H1 (cell line): ENCODE data around the gene RCBTB2. TPM values are rescaled to one million over a fixed set of nuclear protein-coding genes. Genes with fewer than 3 reads are reported as not detected.

Experiments
- CTCF ChIA-PET: fragments of 300-600 bp; sonication (Branson Sonifier 250); formaldehyde crosslinking; loops from one replicate; lab custom pipeline; 2021; ENCODE audit not compliant: partially characterized antibody; lab: Charles Lee
- POLR2A ChIA-PET: fragments of 300-600 bp; sonication (Branson Sonifier 250); formaldehyde crosslinking; loops from one replicate; lab custom pipeline; 2021; ENCODE audit warnings: inconsistent platforms; ENCODE audit not compliant: partially characterized antibody; lab: Charles Lee
- DNase-seq, 2 experiments: peaks; one replicate each; pipeline versions ENCODE4 v3.0.0 to v3.0.0-alpha.2; 2010 to 2022; ENCODE audit warnings: low spot score in 2 of 2, low read depth in 1 of 2, mixed read lengths in 1 of 2
- FAIRE-seq: peaks from 2 replicates; lab custom pipeline; 2011; peaks lifted over from hg19 to GRCh38; lab: Jason Lieb, UNC
- H2AFZ ChIP-seq: 2 replicates; pipeline ENCODE4 v1.8.1; 2012; ENCODE audit warnings: low read length, inconsistent platforms
- H2AK5ac ChIP-seq: 2 replicates; pipeline ENCODE4 v1.6.1; 2013; ENCODE audit warnings: low read depth, low read length
- H2BK120ac ChIP-seq: replicated peaks from 2 replicates; pipeline ENCODE3; 2013; ENCODE audit warnings: low read depth, low read length, inconsistent platforms
- H2BK12ac ChIP-seq: 2 replicates; pipeline ENCODE4 v1.6.1; 2013; ENCODE audit warnings: low read depth, low read length
- H2BK15ac ChIP-seq: 2 replicates; pipeline ENCODE4 v1.6.1; 2013; ENCODE audit warnings: low read length
- H2BK20ac ChIP-seq: 2 replicates; pipeline ENCODE4 v1.6.1; 2013; ENCODE audit warnings: low read length
- H2BK5ac ChIP-seq: 2 replicates; pipeline ENCODE4 v1.6.1; 2013; ENCODE audit warnings: low read depth, low read length
- H3K14ac ChIP-seq: 2 replicates; pipeline ENCODE4 v1.6.1; 2013; ENCODE audit warnings: inconsistent platforms; ENCODE audit not compliant: insufficient read length
- H3K18ac ChIP-seq: 2 replicates; pipeline ENCODE4 v1.6.1; 2013; ENCODE audit warnings: low read length; ENCODE audit errors: extremely low read depth
- H3K23ac ChIP-seq: 2 replicates; pipeline ENCODE4 v1.6.1; 2013; ENCODE audit warnings: inconsistent platforms; ENCODE audit not compliant: insufficient read length
- H3K23me2 ChIP-seq: 2 replicates; pipeline ENCODE4 v1.6.1; 2013; ENCODE audit warnings: low read depth, low read length
- H3K27ac ChIP-seq: 2 replicates; pipeline ENCODE4 v1.6.1; 2011; ENCODE audit warnings: low read depth, low read length, inconsistent platforms
- H3K27me3 ChIP-seq, 4 experiments: replicated peaks in 1 of 4; 1 replicate in 1 of 4; 2 replicates in 3 of 4; pipeline versions ENCODE4 v1.6.1 to v1.8.1; 2011 to 2013; ENCODE audit warnings: low read length in 3 of 4, mild to moderate bottlenecking in 3 of 4, inconsistent platforms in 2 of 4, mixed read lengths in 2 of 4, moderate library complexity in 1 of 4; ENCODE audit not compliant: control insufficient read depth in 3 of 4, insufficient read depth in 3 of 4; ENCODE audit errors: extremely low read depth in 1 of 4
- H3K36me3 ChIP-seq, 4 experiments: 2 replicates each; pipeline versions ENCODE4 v1.6.1 to v1.8.1; 2011 to 2013; ENCODE audit warnings: mild to moderate bottlenecking in 4 of 4, low read length in 3 of 4, moderate library complexity in 2 of 4, control low read depth in 1 of 4, inconsistent platforms in 1 of 4; ENCODE audit not compliant: insufficient read depth in 4 of 4, control insufficient read depth in 2 of 4
- H3K4ac ChIP-seq: replicated peaks from 2 replicates; pipeline ENCODE3; 2013; ENCODE audit warnings: low read length, low read depth, mixed read lengths, inconsistent platforms; ENCODE audit not compliant: insufficient read length
- H3K4me1 ChIP-seq, 4 experiments: replicated peaks in 1 of 4; 1 replicate in 1 of 4; 2 replicates in 3 of 4; pipeline versions ENCODE4 v1.6.1 to v1.8.1; 2011 to 2013; ENCODE audit warnings: low read length in 3 of 4, inconsistent platforms in 2 of 4, mixed read lengths in 1 of 4; ENCODE audit not compliant: insufficient read depth in 4 of 4, control insufficient read depth in 3 of 4
- H3K4me2 ChIP-seq, 2 experiments: 2 replicates each; pipeline versions ENCODE4 v1.6.1 to v1.8.1; 2011 to 2013; ENCODE audit warnings: low read depth in 2 of 2, low read length in 2 of 2, control low read depth in 1 of 2, inconsistent platforms in 1 of 2, mild to moderate bottlenecking in 1 of 2; ENCODE audit not compliant: insufficient read depth in 1 of 2
- H3K4me3 ChIP-seq, 4 experiments: fragments of 200-600, 300-600 bp in 1 of 4; sonication (generic), shearing (Covaris generic), sonication (Bioruptor Twin) in 1 of 4; 2 replicates each; pipeline versions ENCODE4 v1.5.1 to v1.8.1; 2011 to 2016; ENCODE audit warnings: low read length in 4 of 4, low read depth in 3 of 4, control low read depth in 2 of 4, inconsistent platforms in 2 of 4, mild to moderate bottlenecking in 2 of 4, mixed read lengths in 1 of 4, moderate library complexity in 1 of 4; ENCODE audit not compliant: insufficient read depth in 2 of 4; ENCODE audit errors: extremely low read depth in 1 of 4
- H3K56ac ChIP-seq: replicated peaks from 2 replicates; pipeline ENCODE3; 2013; ENCODE audit warnings: low read depth, mild to moderate bottlenecking, mixed read lengths, low read length, inconsistent platforms; ENCODE audit not compliant: insufficient read length
- H3K79me1 ChIP-seq: 2 replicates; pipeline ENCODE4 v1.6.1; 2013; ENCODE audit warnings: low read depth, low read length, control low read depth
- H3K79me2 ChIP-seq, 2 experiments: 2 replicates each; pipeline versions ENCODE4 v1.6.1 to v1.8.1; 2012 to 2013; ENCODE audit warnings: low read length in 2 of 2, mild to moderate bottlenecking in 2 of 2, inconsistent platforms in 1 of 2; ENCODE audit not compliant: insufficient read depth in 2 of 2, control insufficient read depth in 1 of 2
- H3K9ac ChIP-seq, 4 experiments: replicated peaks in 1 of 4; 1 replicate in 1 of 4; 2 replicates in 3 of 4; pipeline versions ENCODE4 v1.6.1 to v1.8.1; 2011 to 2013; ENCODE audit warnings: low read depth in 3 of 4, low read length in 3 of 4, control low read depth in 2 of 4, mild to moderate bottlenecking in 2 of 4, moderate library complexity in 2 of 4, inconsistent platforms in 1 of 4; ENCODE audit errors: extremely low read depth in 1 of 4
- H3K9me3 ChIP-seq, 2 experiments: 2 replicates each; pipeline versions ENCODE4 v1.6.1 to v1.8.1; 2012 to 2013; ENCODE audit warnings: mild to moderate bottlenecking in 2 of 2, moderate library complexity in 2 of 2, control low read depth in 1 of 2, inconsistent platforms in 1 of 2, low read depth in 1 of 2, low read length in 1 of 2, mixed read lengths in 1 of 2; ENCODE audit not compliant: insufficient read depth in 2 of 2
- H4K20me1 ChIP-seq, 2 experiments: replicated peaks in 1 of 2; 2 replicates each; pipeline versions ENCODE3 to v1.8.1; 2011 to 2013; ENCODE audit warnings: inconsistent platforms in 2 of 2, low read length in 2 of 2, mild to moderate bottlenecking in 1 of 2; ENCODE audit not compliant: insufficient read depth in 2 of 2, control insufficient read depth in 1 of 2
- H4K5ac ChIP-seq: 2 replicates; pipeline ENCODE4 v1.6.1; 2013; ENCODE audit warnings: low read length, low read depth, mixed read lengths, inconsistent platforms; ENCODE audit not compliant: insufficient read length
- H4K8ac ChIP-seq: 2 replicates; pipeline ENCODE4 v1.8.0; 2013; ENCODE audit warnings: mild to moderate bottlenecking, moderate library complexity, low read length, inconsistent platforms; ENCODE audit not compliant: insufficient read depth; ENCODE audit errors: extremely low read depth
- H4K91ac ChIP-seq: replicated peaks from 2 replicates; pipeline ENCODE3; 2013; ENCODE audit warnings: low read length, mixed read lengths, inconsistent platforms; ENCODE audit not compliant: insufficient read length
- CHD1 ChIP-seq: IDR thresholded peaks from 2 replicates; pipeline ENCODE4 v1.6.1; 2012; ENCODE audit warnings: low read depth, low read length, improper control_type of control experiment
- WGBS, 2 experiments: shearing (Covaris generic) in 1 of 2; methylation state at CpG; one replicate each; pipeline versions ENCODE4 v1.1.6 to v1.1.7; 2013 to 2015; ENCODE audit warnings: low lambda C conversion rate in 2 of 2, mixed read lengths in 2 of 2, inconsistent platforms in 1 of 2, low coverage in 1 of 2, missing lambda C conversion rate in 1 of 2; ENCODE audit not compliant: insufficient replicate concordance in 2 of 2, insufficient coverage in 1 of 2, insufficient read length in 1 of 2; ENCODE audit errors: extremely low coverage in 1 of 2, missing lambda C conversion rate in 1 of 2; 5-methylcytosine and 5-hydroxymethylcytosine counted together
- polyA plus RNA-seq, 7 experiments: library from polyadenylated mRNA; depleted of rRNA in 3 of 7; stranded (reverse) in 5 of 7; unstranded in 2 of 7; fragments of >200 nt in 5 of 7; fragments of 200-250 nt in 2 of 7; gene quantifications; 1 replicate in 5 of 7; 2 replicates in 1 of 7; 4 replicates in 1 of 7; pipeline versions ENCODE4 v1.2.1 to v1.2.3, GENCODE V29; 2011 to 2013; ENCODE audit warnings: missing spikeins in 2 of 7, mixed read lengths in 2 of 7
- total RNA-seq: library from RNA; stranded (reverse); fragmentation: NEBNext Ultra II Directional; extraction: Animal tissue kit (Norgen Biotek cat#: 25700); gene quantifications from 2 replicates; pipeline ENCODE4 v1.2.1, GENCODE V29; 2021
- TF ChIP-seq, protein P1 (sequence below), 3 experiments: IDR thresholded peaks; 1 replicate in 2 of 3; 2 replicates in 1 of 3; pipeline versions ENCODE4 v1.5.1 to v1.6.1; 2011; ENCODE audit warnings: low read length in 3 of 3, mild to moderate bottlenecking in 3 of 3, inconsistent platforms in 2 of 3, low read depth in 1 of 3, moderate library complexity in 1 of 3; ENCODE audit not compliant: insufficient read depth in 1 of 3; ENCODE audit errors: control extremely low read depth in 1 of 3

The RCBTB2 gene
- total and polyA plus RNA-seq, 2 of the 8 experiments (the other 6 are each of a cell fraction or from before 2014, with no cell fraction given) = 5.2 to 8.4 TPM

DNA sequence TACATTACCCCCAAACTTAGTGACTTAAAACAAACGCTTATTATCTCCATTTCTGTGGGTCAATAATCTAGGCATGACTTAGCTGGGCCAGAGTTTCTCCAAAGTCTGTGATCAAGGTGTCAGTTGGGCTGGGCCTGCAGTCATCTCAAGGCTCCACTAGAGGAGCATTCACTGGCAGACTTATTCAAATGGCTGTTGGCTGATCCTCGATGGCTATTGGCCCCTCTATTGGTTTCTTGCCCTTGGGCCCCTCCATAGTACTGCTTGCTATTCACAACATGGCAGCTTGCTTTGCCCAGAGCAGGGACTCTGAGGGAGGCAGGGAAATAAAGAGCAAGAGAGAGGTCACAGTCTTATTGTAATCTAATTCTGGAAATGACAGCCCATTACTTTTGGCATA, 57.6 kb downstream of the RCBTB2 start:
- TF ChIP-seq CHD1 = no peak
- TF ChIP-seq, protein P1, sequence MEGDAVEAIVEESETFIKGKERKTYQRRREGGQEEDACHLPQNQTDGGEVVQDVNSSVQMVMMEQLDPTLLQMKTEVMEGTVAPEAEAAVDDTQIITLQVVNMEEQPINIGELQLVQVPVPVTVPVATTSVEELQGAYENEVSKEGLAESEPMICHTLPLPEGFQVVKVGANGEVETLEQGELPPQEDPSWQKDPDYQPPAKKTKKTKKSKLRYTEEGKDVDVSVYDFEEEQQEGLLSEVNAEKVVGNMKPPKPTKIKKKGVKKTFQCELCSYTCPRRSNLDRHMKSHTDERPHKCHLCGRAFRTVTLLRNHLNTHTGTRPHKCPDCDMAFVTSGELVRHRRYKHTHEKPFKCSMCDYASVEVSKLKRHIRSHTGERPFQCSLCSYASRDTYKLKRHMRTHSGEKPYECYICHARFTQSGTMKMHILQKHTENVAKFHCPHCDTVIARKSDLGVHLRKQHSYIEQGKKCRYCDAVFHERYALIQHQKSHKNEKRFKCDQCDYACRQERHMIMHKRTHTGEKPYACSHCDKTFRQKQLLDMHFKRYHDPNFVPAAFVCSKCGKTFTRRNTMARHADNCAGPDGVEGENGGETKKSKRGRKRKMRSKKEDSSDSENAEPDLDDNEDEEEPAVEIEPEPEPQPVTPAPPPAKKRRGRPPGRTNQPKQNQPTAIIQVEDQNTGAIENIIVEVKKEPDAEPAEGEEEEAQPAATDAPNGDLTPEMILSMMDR (IDR thresholded peaks at IDR 0.05; ENCODE audit: control extremely low read depth in 1 of 3, insufficient read depth in 1 of 3, low read depth in 1 of 3, low read length in 3 of 3) = peak in 1 of 3 experiments; percentile 34; a peak in 1 of 4 replicates
- no peak overlapping the region for H3K14ac ChIP-seq
- 96% methylated on average over 2 of the region's 2 CpGs; no CpG with 5 or more reads in 1 of the 2 experiments for WGBS, 2 experiments
- no peak overlapping the region for H3K9ac ChIP-seq
- no peak overlapping the region for H3K18ac ChIP-seq
- no peak overlapping the region for H2AK5ac ChIP-seq
- H2BK5ac ChIP-seq = no peak overlapping the region
- no peaks in the 10 kb centered on the region; a peak in 1 of 8 replicates for H3K36me3 ChIP-seq
- no peak overlapping the region for H2BK12ac ChIP-seq
- H4K20me1 ChIP-seq = no peaks in the 10 kb centered on the region
- no peak overlapping the region for H4K5ac ChIP-seq
- ChIA-PET POLR2A (no interaction called here), CTCF (interaction anchor here (0.5 to 1.4 kb wide), 7 partner anchors 8 to 159 kb away, joined by 3 to 4 read pairs (median 3); no protein-coding TSS in a partner anchor)
- no peak for FAIRE-seq
- H3K79me2 ChIP-seq = no peaks in the 10 kb centered on the region
- no peak overlapping the region for H2AFZ ChIP-seq
- H3K4ac ChIP-seq = no peak overlapping the region
- H3K4me1 ChIP-seq = no peaks in the 10 kb centered on the region
- H2BK20ac ChIP-seq = no peak overlapping the region
- DNase-seq = no peak
- no peak overlapping the region for H3K23ac ChIP-seq
- no peak overlapping the region for H3K4me2 ChIP-seq
- no peaks in the 10 kb centered on the region for H3K23me2 ChIP-seq
- no peak overlapping the region for H2BK15ac ChIP-seq
- no peaks in the 10 kb centered on the region for H3K27me3 ChIP-seq
- no peak overlapping the region for H3K27ac ChIP-seq
- H3K79me1 ChIP-seq = no peaks in the 10 kb centered on the region
- H3K56ac ChIP-seq = no peak overlapping the region
- no peak overlapping the region for H2BK120ac ChIP-seq
- H4K91ac ChIP-seq = no peak overlapping the region
- H3K4me3 ChIP-seq = no peak overlapping the region
- H4K8ac ChIP-seq = no peak overlapping the region
- no peaks in the 10 kb centered on the region for H3K9me3 ChIP-seq
